ENCODE results near the gene PCSK6. TPM values are rescaled to one million over a fixed set of nuclear protein-coding genes. Genes with fewer than 3 reads are reported as not detected.

PCSK6 gene
- total RNA-seq, 1 experiment from 2014 or later = 10.6 TPM

DNA sequence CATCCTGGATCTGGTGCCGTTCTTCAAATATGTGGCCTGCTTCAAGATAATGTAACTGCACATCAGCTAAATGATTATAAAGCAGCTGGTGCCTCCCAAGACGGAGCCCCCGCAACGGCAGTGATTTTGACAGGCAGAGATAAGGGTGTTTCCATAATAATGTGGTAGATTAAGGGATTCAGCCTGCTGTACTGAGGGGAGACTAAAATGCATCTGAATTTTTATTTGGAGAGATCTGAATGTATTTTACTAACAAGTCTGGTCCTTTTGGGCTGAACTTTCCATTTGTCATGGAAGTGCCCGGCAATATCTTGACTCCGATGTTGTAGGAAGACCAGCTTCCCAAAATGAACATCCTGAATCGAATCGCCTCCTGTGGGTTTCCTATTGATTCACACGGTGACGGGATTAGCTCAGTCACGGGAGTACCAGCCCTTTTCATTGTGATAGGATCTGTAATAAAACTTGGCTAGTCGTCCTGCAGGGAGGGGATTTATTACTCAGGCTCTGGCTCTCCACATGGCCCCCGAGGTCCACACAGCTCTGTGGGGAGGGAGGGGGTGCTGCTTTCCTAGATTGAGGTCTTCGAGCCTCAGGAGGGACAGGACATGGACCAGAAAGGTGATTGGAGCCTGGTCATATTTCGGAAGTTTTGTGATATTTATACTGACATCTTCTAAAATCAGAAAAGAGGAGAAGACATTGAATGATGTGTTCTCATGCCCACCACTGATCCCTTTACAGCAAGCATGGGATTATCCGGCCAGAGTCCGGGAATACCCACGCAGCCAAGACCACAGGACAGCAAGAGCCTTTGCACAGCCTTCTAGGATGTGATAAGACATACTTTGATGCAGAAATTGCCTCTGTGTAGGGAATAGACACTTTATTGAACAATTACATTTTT, 2.5 kb upstream of the PCSK6 start:
- in situ Hi-C loops (cut with HindIII; ENCODE audit: low pct_unique_long_range_greater_than_20kb, low sequenced_read_pairs) = no loop called here
- ATAC-seq (no peak), DNase-seq (ENCODE audit: low read depth, low spot score) (no peak)
- no peak overlapping the region for H3K27ac ChIP-seq (ENCODE audit: low read length)
- TF ChIP-seq TCF7L2 (IDR thresholded peaks at IDR 0.05; ENCODE audit: low read depth, low read length) (no peak), SIN3A (IDR thresholded peaks at IDR 0.05; ENCODE audit: borderline replicate concordance, insufficient read depth, low read depth, low read length) (no peak), REST (IDR thresholded peaks at IDR 0.05; ENCODE audit: insufficient read depth in 1 of 2, low read depth in 2 of 2, low read length in 1 of 2) (no peak), POLR2AphosphoS5 (IDR thresholded peaks at IDR 0.05; ENCODE audit: low read depth, low read length) (no peak), CTCF (IDR thresholded peaks at IDR 0.05) (no peak)
- POLR2A ChIA-PET = no interaction called here
- CTCF ChIA-PET = interaction anchor here (0.9 kb wide), 1 partner anchor 196 kb away, joined by 6 read pairs; no protein-coding TSS in a partner anchor
- H3K27me3 ChIP-seq (ENCODE audit: control insufficient read depth, insufficient read depth, low read length) = peaks cover 7% of the 10 kb centered on the region; the same call in 1 of the 2 replicates
- H3K36me3 ChIP-seq (ENCODE audit: control insufficient read depth, insufficient read depth, low read length) = no peaks in the 10 kb centered on the region
- H3K9me3 ChIP-seq (ENCODE audit: control insufficient read depth, insufficient read depth, low read depth, low read length) = no peaks in the 10 kb centered on the region
- intact Hi-C loops (cut with micrococcal nuclease; ENCODE audit: unreplicated experiment) = loop anchor here (5.0 kb wide), 1 partner anchor 195 kb away; the partner anchor contains the start of gene SNRPA1
- no peak overlapping the region for H3K4me3 ChIP-seq (ENCODE audit: low read depth in 2 of 2, low read length in 2 of 2)
- 0 out of 2 replicates have a peak, but pooled peaks cover 3% of the 10 kb centered on the region for H3K4me1 ChIP-seq (ENCODE audit: control insufficient read depth, insufficient read depth, low read length)
- BruUV-seq (replicated peaks) = no TSS peak

GRCh38 chr15:101490922-101491733, 1.6 kb upstream of the PCSK6 start:
- DNase-seq (ENCODE audit: low read depth, low spot score) (no peak), ATAC-seq (no peak)
- H3K36me3 ChIP-seq (ENCODE audit: control insufficient read depth, insufficient read depth, low read length) = no peaks in the 10 kb centered on the region
- in situ Hi-C loops (cut with HindIII; ENCODE audit: low pct_unique_long_range_greater_than_20kb, low sequenced_read_pairs) (no loop called here), intact Hi-C loops (cut with micrococcal nuclease; ENCODE audit: unreplicated experiment) (loop anchor here (5.0 kb wide), 1 partner anchor 194 kb away; the partner anchor contains the start of gene SNRPA1)
- BruUV-seq (replicated peaks) = no TSS peak
- no peaks in the 10 kb centered on the region for H3K9me3 ChIP-seq (ENCODE audit: control insufficient read depth, insufficient read depth, low read depth, low read length)
- ChIA-PET POLR2A (no interaction called here), CTCF (no interaction called here)
- 0 out of 2 replicates have a peak, but pooled peaks cover 3% of the 10 kb centered on the region for H3K4me1 ChIP-seq (ENCODE audit: control insufficient read depth, insufficient read depth, low read length)
- no peak for TF ChIP-seq CTCF (IDR thresholded peaks at IDR 0.05)
- no peak overlapping the region for H3K4me3 ChIP-seq (ENCODE audit: low read depth in 2 of 2, low read length in 2 of 2)
- H3K27me3 ChIP-seq (ENCODE audit: control insufficient read depth, insufficient read depth, low read length) = peaks cover 7% of the 10 kb centered on the region; the same call in 1 of the 2 replicates
- no peak overlapping the region for H3K27ac ChIP-seq (ENCODE audit: low read length)

Measured in Panc1 (cell line).